ENCODE results near the gene JAK3. TPM values are rescaled to one million over a fixed set of nuclear protein-coding genes. Genes with fewer than 3 reads are reported as not detected.

The JAK3 gene
- total and polyA plus RNA-seq, 2 of the 13 experiments (the other 11 are each of a cell fraction or from before 2014, with no cell fraction given): 3.4 to 18.6 TPM

DNA sequence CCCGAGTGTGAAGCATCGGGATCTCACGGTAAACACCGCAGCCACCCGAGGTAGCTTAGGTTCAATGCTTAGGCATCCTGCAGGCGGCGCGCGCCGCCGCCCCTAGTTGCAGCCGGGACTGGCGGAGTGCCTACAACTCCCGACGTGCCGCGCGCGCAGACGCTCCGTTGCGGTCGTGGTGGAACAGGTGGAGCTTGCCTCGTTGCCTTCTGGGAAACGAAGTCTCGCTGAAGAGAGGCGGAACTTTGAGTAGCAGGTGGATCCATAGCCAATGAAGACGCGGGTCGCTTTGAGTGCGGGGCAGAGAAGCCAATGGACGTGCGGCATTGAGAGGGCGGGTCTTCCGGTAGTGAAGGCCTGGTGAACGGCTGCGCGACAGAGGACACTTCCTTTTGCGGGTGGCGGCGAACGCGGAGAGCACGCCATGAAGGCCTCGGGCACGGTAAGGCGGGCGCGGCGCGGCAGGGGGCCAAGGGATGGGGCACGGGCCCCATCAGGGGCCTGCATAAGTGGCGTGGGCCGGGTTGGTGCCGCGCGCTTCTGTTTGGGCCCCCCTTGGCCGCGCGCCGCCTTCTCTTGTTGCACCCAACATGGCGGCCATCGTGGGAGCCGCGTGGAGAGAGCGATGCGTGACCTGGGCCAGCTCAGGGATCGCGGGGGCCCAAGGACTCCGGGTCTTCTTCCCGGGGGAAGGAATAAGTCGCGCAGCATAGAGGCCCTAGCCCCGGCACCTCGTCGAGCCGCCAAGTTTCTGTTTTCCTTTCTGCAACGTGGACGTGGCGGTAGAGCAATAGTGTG, 11.9 kb upstream of the JAK3 start, which contains the start of gene RPL18A (continued):
- TF ChIP-seq HNRNPUL1 (IDR thresholded peaks at IDR 0.05; ENCODE audit: low read depth, low read length) (no peak), ATF1 (CRISPR knock-in tag; IDR thresholded peaks at IDR 0.05) (no peak), HNF4A (CRISPR knock-in tag; IDR thresholded peaks at IDR 0.05) (no peak), ZNF230 (CRISPR knock-in tag; IDR thresholded peaks at IDR 0.05) (no peak), STAT5B (CRISPR knock-in tag; IDR thresholded peaks at IDR 0.05) (peak; percentile 75; the same call in 1 of the 2 replicates), LBX2 (CRISPR knock-in tag; IDR thresholded peaks at IDR 0.05; ENCODE audit: borderline replicate concordance) (no peak), BORCS8-MEF2B (CRISPR knock-in tag; IDR thresholded peaks at IDR 0.05) (peak; percentile 87), SUZ12 (IDR thresholded peaks at IDR 0.05; ENCODE audit: low read depth, low read length) (peak; percentile 94), MIER3 (CRISPR knock-in tag; IDR thresholded peaks at IDR 0.05; ENCODE audit: borderline replicate concordance) (peak; percentile 86), NR1H2 (CRISPR knock-in tag; IDR thresholded peaks at IDR 0.05; ENCODE audit: borderline replicate concordance, low read depth) (no peak), ISL2 (CRISPR knock-in tag; IDR thresholded peaks at IDR 0.05) (no peak), RBM22 (optimal IDR thresholded peaks at IDR 0.05; ENCODE audit: low read length) (no peak), FUBP1 (CRISPR knock-in tag; IDR thresholded peaks at IDR 0.05; ENCODE audit: borderline replicate concordance) (no peak), TBL1XR1 (IDR thresholded peaks at IDR 0.05; ENCODE audit: borderline replicate concordance, low read length, partially characterized antibody) (peak; percentile 29), PBX3 (CRISPR knock-in tag; IDR thresholded peaks at IDR 0.05; ENCODE audit: borderline replicate concordance) (peak; percentile 58; the same call in 1 of the 2 replicates), MXD3 (CRISPR knock-in tag; IDR thresholded peaks at IDR 0.05) (peak; percentile 58; the same call in 1 of the 2 replicates), KAT8 (CRISPR knock-in tag; IDR thresholded peaks at IDR 0.05) (peak; percentile 85), ZMYM3 (CRISPR knock-in tag; IDR thresholded peaks at IDR 0.05) (no peak), ZNF20 (CRISPR knock-in tag; IDR thresholded peaks at IDR 0.05) (no peak), DNMT1 (CRISPR knock-in tag; IDR thresholded peaks at IDR 0.05) (no peak), ZSCAN25 (CRISPR knock-in tag; IDR thresholded peaks at IDR 0.05) (no peak), ZNF563 (CRISPR knock-in tag; IDR thresholded peaks at IDR 0.05) (peak; percentile 61; the same call in 1 of the 2 replicates), NR2C2 (CRISPR knock-in tag; IDR thresholded peaks at IDR 0.05; ENCODE audit: borderline replicate concordance) (peak; percentile 74; the same call in 1 of the 2 replicates), ZNF326 (CRISPR knock-in tag; IDR thresholded peaks at IDR 0.05; ENCODE audit: borderline replicate concordance) (no peak), CENPT (CRISPR knock-in tag; IDR thresholded peaks at IDR 0.05; ENCODE audit: low read depth) (no peak), GABPB1 (CRISPR knock-in tag; IDR thresholded peaks at IDR 0.05) (peak; percentile 99), BRD4 (CRISPR knock-in tag; IDR thresholded peaks at IDR 0.05) (no peak; the same call in 1 of the 2 replicates)
